Keratinocyte (primary cell): ENCODE measurements around the gene GAS6. TPM values are rescaled to one million over a fixed set of nuclear protein-coding genes. Genes with fewer than 3 reads are reported as not detected.

Experiments
- DNase-seq: peaks from one replicate; pipeline ENCODE4 v3.0.0-alpha.2; 2011; ENCODE audit warnings: low read depth, missing footprints, low spot score
- FAIRE-seq: peaks from 2 replicates; lab custom pipeline; 2011; peaks lifted over from hg19 to GRCh38; lab: Jason Lieb, UNC
- H2AFZ ChIP-seq: 2 replicates; pipeline ENCODE4 v1.6.0; 2012; ENCODE audit warnings: low read length, control low read depth, inconsistent platforms; ENCODE audit not compliant: control insufficient read depth
- H3K27ac ChIP-seq: 2 replicates; pipeline ENCODE4 v1.5.1; 2011; ENCODE audit warnings: low read length; ENCODE audit not compliant: control insufficient read depth, insufficient read depth
- H3K27me3 ChIP-seq: 3 replicates; pipeline ENCODE4 v1.6.0; 2011; ENCODE audit warnings: low read length; ENCODE audit not compliant: control insufficient read depth, insufficient read depth; ENCODE audit errors: extremely low read depth
- H3K36me3 ChIP-seq, 2 experiments: 2 replicates in 1 of 2; 3 replicates in 1 of 2; pipeline ENCODE4 v1.5.1; 2011; ENCODE audit warnings: low read length in 2 of 2, mild to moderate bottlenecking in 1 of 2; ENCODE audit not compliant: control insufficient read depth in 2 of 2, insufficient read depth in 2 of 2; ENCODE audit errors: extremely low read depth in 1 of 2
- H3K4me1 ChIP-seq: 3 replicates; pipeline ENCODE4 v1.5.1; 2011; ENCODE audit warnings: low read length; ENCODE audit not compliant: control insufficient read depth, insufficient read depth; ENCODE audit errors: extremely low read depth
- H3K4me2 ChIP-seq: 3 replicates; pipeline ENCODE4 v1.6.0; 2011; ENCODE audit warnings: low read depth, low read length; ENCODE audit not compliant: control insufficient read depth, insufficient read depth; ENCODE audit errors: extremely low read depth
- H3K4me3 ChIP-seq, 3 experiments: fragments of 200-600 bp in 1 of 3; sonication (generic) in 1 of 3; 2 replicates in 2 of 3; 3 replicates in 1 of 3; pipeline ENCODE4 v1.5.1; 2011 to 2016; ENCODE audit warnings: low read length in 3 of 3, mild to moderate bottlenecking in 3 of 3, control low read depth in 2 of 3, inconsistent platforms in 1 of 3, low read depth in 1 of 3, mixed read lengths in 1 of 3, mixed run types in 1 of 3, moderate library complexity in 1 of 3; ENCODE audit not compliant: control insufficient read depth in 2 of 3, insufficient read depth in 2 of 3; ENCODE audit errors: extremely low read depth in 1 of 3
- H3K79me2 ChIP-seq: 2 replicates; pipeline ENCODE4 v1.6.0; 2012; ENCODE audit warnings: low read length; ENCODE audit not compliant: control insufficient read depth, insufficient read depth
- H3K9ac ChIP-seq: 3 replicates; pipeline ENCODE4 v1.6.0; 2011; ENCODE audit warnings: low read length; ENCODE audit not compliant: control insufficient read depth, insufficient read depth; ENCODE audit errors: extremely low read depth
- H3K9me1 ChIP-seq: 3 replicates; pipeline ENCODE4 v1.6.0; 2011; ENCODE audit warnings: low read length; ENCODE audit not compliant: control insufficient read depth, insufficient read depth; ENCODE audit errors: extremely low read depth
- H3K9me3 ChIP-seq: 2 replicates; pipeline ENCODE4 v1.5.1; 2012; ENCODE audit warnings: low read depth, low read length; ENCODE audit not compliant: control insufficient read depth
- H4K20me1 ChIP-seq: 3 replicates; pipeline ENCODE4 v1.6.0; 2011; ENCODE audit warnings: low read length; ENCODE audit not compliant: control insufficient read depth, insufficient read depth; ENCODE audit errors: extremely low read depth
- CTCF ChIP-seq, 3 experiments: IDR thresholded peaks in 1 of 3; conservative IDR thresholded peaks in 1 of 3; optimal IDR thresholded peaks in 1 of 3; 2 replicates in 2 of 3; 3 replicates in 1 of 3; pipeline versions ENCODE3 to v1.5.1; 2011; ENCODE audit warnings: low read length in 3 of 3, mild to moderate bottlenecking in 3 of 3, moderate library complexity in 2 of 3, control low read depth in 1 of 3, inconsistent platforms in 1 of 3; ENCODE audit not compliant: insufficient read depth in 2 of 3; ENCODE audit errors: extremely low read depth in 1 of 3
- EZH2 ChIP-seq: IDR thresholded peaks from one replicate; pipeline ENCODE4 v1.6.1; 2012; ENCODE audit warnings: inconsistent platforms, mild to moderate bottlenecking, low read length, moderate library complexity
- dilution Hi-C: fragments of 300-500 bp; cut with MboI; formaldehyde crosslinking; loops from one replicate; pipeline ENCODE4 v1.7.0; 2020; ENCODE audit warnings: low sequenced_read_pairs; ENCODE audit not compliant: extremely low pct_ligation_motif_present
- polyA plus RNA-seq, 5 experiments: library from polyadenylated mRNA; depleted of rRNA in 3 of 5; stranded (reverse) in 3 of 5; stranded (forward) in 1 of 5; unstranded in 1 of 5; fragments of >200 nt; gene quantifications; 1 replicate in 1 of 5; 2 replicates in 3 of 5; 3 replicates in 1 of 5; pipeline versions ENCODE4 v1.2.1 to v1.2.3, GENCODE V29; 2011 to 2012; ENCODE audit warnings: missing spikeins in 2 of 5, low read depth in 1 of 5, low replicate concordance in 1 of 5

The GAS6 gene
- polyA plus RNA-seq, 1 donor (not counting 4 experiments of a cell fraction or from before 2014, with no cell fraction given), result 163 TPM

- FAIRE-seq (peak; percentile 5), DNase-seq (no peak)
- no peaks in the 10 kb centered on the region for H3K36me3 ChIP-seq
- no peak overlapping the region for H3K4me3 ChIP-seq
- no peak for TF ChIP-seq CTCF (optimal IDR thresholded peaks at IDR 0.05 in 1 of 3, IDR thresholded peaks at IDR 0.05 in 1 of 3, conservative IDR thresholded peaks at IDR 0.05 in 1 of 3; ENCODE audit: extremely low read depth in 1 of 3, insufficient read depth in 2 of 3, low read length in 3 of 3)
- peak; percentile 52 for TF ChIP-seq EZH2
- H3K4me1 ChIP-seq, result peaks cover 4% of the 10 kb centered on the region
- H3K9ac ChIP-seq, result no peak overlapping the region
- H3K9me3 ChIP-seq, result no peaks in the 10 kb centered on the region
- peak overlapping the region; percentile 11 for H3K4me2 ChIP-seq
- peaks cover 59% of the 10 kb centered on the region for H3K27me3 ChIP-seq
- no peak overlapping the region for H2AFZ ChIP-seq
- no peaks in the 10 kb centered on the region for H4K20me1 ChIP-seq
- H3K9me1 ChIP-seq, result no peaks in the 10 kb centered on the region
- H3K79me2 ChIP-seq, result no peaks in the 10 kb centered on the region
- dilution Hi-C loops, result no loop called here
- H3K27ac ChIP-seq, result no peak overlapping the region
Observed at GRCh38 chr13:113794764-113795173, 69.1 kb downstream of the GAS6 start.

GRCh38 chr13:113794086-113794485 is 69.8 kb downstream of the GAS6 start:
- H3K9ac ChIP-seq, result no peak overlapping the region
- peaks cover 4% of the 10 kb centered on the region for H3K4me1 ChIP-seq
- no peak overlapping the region for H3K4me3 ChIP-seq
- TF ChIP-seq CTCF (optimal IDR thresholded peaks at IDR 0.05 in 1 of 3, IDR thresholded peaks at IDR 0.05 in 1 of 3, conservative IDR thresholded peaks at IDR 0.05 in 1 of 3; ENCODE audit: extremely low read depth in 1 of 3, insufficient read depth in 2 of 3, low read length in 3 of 3) (no peak), EZH2 (no peak)
- H3K4me2 ChIP-seq, result no peak overlapping the region
- no peaks in the 10 kb centered on the region for H3K9me1 ChIP-seq
- no peak overlapping the region for H3K27ac ChIP-seq
- no peak for FAIRE-seq
- peaks cover 65% of the 10 kb centered on the region for H3K27me3 ChIP-seq
- no peaks in the 10 kb centered on the region for H3K36me3 ChIP-seq
- no peaks in the 10 kb centered on the region for H4K20me1 ChIP-seq
- no peak for DNase-seq
- dilution Hi-C loops, result no loop called here
- H3K9me3 ChIP-seq, result no peaks in the 10 kb centered on the region
- H3K79me2 ChIP-seq, result no peaks in the 10 kb centered on the region
- no peak overlapping the region for H2AFZ ChIP-seq
